H9 (cell line): ENCODE measurements around the gene NEURL1B. TPM values are rescaled to one million over a fixed set of nuclear protein-coding genes. Genes with fewer than 3 reads are reported as not detected.

Experiments
- DNase-seq: peaks from one replicate; pipeline ENCODE4 v3.0.0-alpha.2; 2017
- H2AFZ ChIP-seq: one replicate; pipeline ENCODE4 v1.6.1; 2013; ENCODE audit warnings: mild to moderate bottlenecking, low read length, control low read depth, moderate library complexity
- H2AK5ac ChIP-seq: 2 replicates; pipeline ENCODE4 v1.6.1; 2013; ENCODE audit warnings: low read length, control low read depth, mixed read lengths; ENCODE audit not compliant: insufficient read length
- H2BK120ac ChIP-seq: one replicate; pipeline ENCODE4 v1.6.1; 2013; ENCODE audit warnings: low read depth, mild to moderate bottlenecking, low read length, control low read depth, inconsistent platforms; ENCODE audit not compliant: poor library complexity, severe bottlenecking
- H2BK12ac ChIP-seq: 2 replicates; pipeline ENCODE4 v1.6.1; 2013; ENCODE audit warnings: low read length, control low read depth, mixed read lengths, low read depth; ENCODE audit not compliant: insufficient read length
- H2BK15ac ChIP-seq: 2 replicates; pipeline ENCODE4 v1.6.1; 2013; ENCODE audit warnings: low read depth, low read length, control low read depth
- H2BK20ac ChIP-seq: one replicate; pipeline ENCODE4 v1.6.1; 2013; ENCODE audit warnings: low read depth, mild to moderate bottlenecking, low read length, control low read depth, inconsistent platforms; ENCODE audit not compliant: poor library complexity, severe bottlenecking
- H2BK5ac ChIP-seq: 2 replicates; pipeline ENCODE4 v1.6.1; 2013; ENCODE audit warnings: low read length, control low read depth, mixed read lengths; ENCODE audit not compliant: insufficient read length
- H3K14ac ChIP-seq: 2 replicates; pipeline ENCODE4 v1.6.1; 2013; ENCODE audit warnings: low read length, control low read depth; ENCODE audit not compliant: insufficient read depth
- H3K18ac ChIP-seq: 2 replicates; pipeline ENCODE4 v1.6.1; 2013; ENCODE audit warnings: low read depth, mild to moderate bottlenecking, mixed read lengths, low read length, control low read depth; ENCODE audit not compliant: insufficient read length
- H3K23ac ChIP-seq: 2 replicates; pipeline ENCODE4 v1.6.1; 2013; ENCODE audit warnings: low read length, control low read depth, mixed read lengths, low read depth; ENCODE audit not compliant: insufficient read length
- H3K23me2 ChIP-seq: 2 replicates; pipeline ENCODE4 v1.6.1; 2013; ENCODE audit warnings: low read depth, mild to moderate bottlenecking, mixed read lengths, low read length, control low read depth; ENCODE audit not compliant: insufficient read length, poor library complexity, severe bottlenecking
- H3K27ac ChIP-seq: 2 replicates; pipeline ENCODE4 v1.5.1; 2013; ENCODE audit warnings: low read length, control low read depth, mixed read lengths, low read depth; ENCODE audit not compliant: insufficient read length
- H3K27me3 ChIP-seq: 2 replicates; pipeline ENCODE4 v1.6.1; 2013; ENCODE audit warnings: low read length, control low read depth, inconsistent platforms; ENCODE audit not compliant: insufficient read depth
- H3K4ac ChIP-seq: 2 replicates; pipeline ENCODE4 v1.6.1; 2013; ENCODE audit warnings: low read depth, mild to moderate bottlenecking, control low read depth, inconsistent platforms, low read length, moderate library complexity
- H3K4me1 ChIP-seq: 2 replicates; pipeline ENCODE4 v1.6.1; 2013; ENCODE audit warnings: low read length, control low read depth, inconsistent platforms; ENCODE audit not compliant: insufficient read depth
- H3K4me2 ChIP-seq: 2 replicates; pipeline ENCODE4 v1.6.1; 2013; ENCODE audit warnings: low read length, control low read depth, mixed read lengths; ENCODE audit not compliant: insufficient read length, insufficient read depth
- H3K56ac ChIP-seq: 2 replicates; pipeline ENCODE4 v1.6.1; 2013; ENCODE audit warnings: low read depth, mild to moderate bottlenecking, mixed read lengths, low read length, control low read depth; ENCODE audit not compliant: insufficient read length
- H3K79me1 ChIP-seq: 2 replicates; pipeline ENCODE4 v1.6.1; 2013; ENCODE audit warnings: low read depth, mild to moderate bottlenecking, moderate library complexity, low read length, control low read depth, inconsistent platforms; ENCODE audit not compliant: insufficient read depth, poor library complexity, severe bottlenecking
- H3K79me2 ChIP-seq: 2 replicates; pipeline ENCODE4 v1.6.1; 2013; ENCODE audit warnings: low read length, control low read depth, inconsistent platforms; ENCODE audit not compliant: insufficient read depth
- H3K9ac ChIP-seq: 2 replicates; pipeline ENCODE4 v1.6.1; 2013; ENCODE audit warnings: low read length, control low read depth, mixed read lengths; ENCODE audit not compliant: insufficient read length; ENCODE audit errors: extremely low read depth
- H3K9me3 ChIP-seq: one replicate; pipeline ENCODE4 v1.6.1; 2013; ENCODE audit warnings: low read depth, low read length, inconsistent platforms; ENCODE audit not compliant: control insufficient read depth
- H3T11ph ChIP-seq: one replicate; pipeline ENCODE4 v1.6.1; 2013; ENCODE audit warnings: mild to moderate bottlenecking, low read length, control low read depth, inconsistent platforms
- H4K20me1 ChIP-seq: one replicate; pipeline ENCODE4 v1.6.1; 2013; ENCODE audit not compliant: control insufficient read depth, insufficient read length, insufficient read depth
- H4K5ac ChIP-seq: 2 replicates; pipeline ENCODE4 v1.6.1; 2013; ENCODE audit warnings: low read depth, mild to moderate bottlenecking, mixed read lengths, low read length, control low read depth; ENCODE audit not compliant: insufficient read length
- H4K8ac ChIP-seq: replicated peaks from 2 replicates; pipeline ENCODE4 v1.6.1; 2013; ENCODE audit warnings: low read length, control low read depth, mixed read lengths, low read depth; ENCODE audit not compliant: insufficient read length
- H4K91ac ChIP-seq: 2 replicates; pipeline ENCODE4 v1.6.1; 2013; ENCODE audit warnings: low read depth, mild to moderate bottlenecking, moderate library complexity, mixed read lengths, low read length, control low read depth; ENCODE audit not compliant: insufficient read length
- H3K27ac Mint-ChIP-seq, 3 experiments: 2 replicates in 2 of 3; 3 replicates in 1 of 3; pipeline ENCODE4 v1.8.0; 2020 to 2021; ENCODE audit warnings: mixed read lengths in 3 of 3, mild to moderate bottlenecking in 1 of 3, moderate library complexity in 1 of 3
- H3K27me3 Mint-ChIP-seq: 2 replicates; pipeline ENCODE4 v1.8.0; 2021; ENCODE audit warnings: low read depth, mild to moderate bottlenecking, moderate library complexity, mixed read lengths
- H3K36me3 Mint-ChIP-seq, 3 experiments: 2 replicates in 2 of 3; 3 replicates in 1 of 3; pipeline ENCODE4 v1.8.0; 2020 to 2021; ENCODE audit warnings: low read depth in 3 of 3, mixed read lengths in 3 of 3; ENCODE audit not compliant: insufficient read depth in 1 of 3
- H3K4me1 Mint-ChIP-seq, 2 experiments: 2 replicates each; pipeline ENCODE4 v1.8.0; 2020; ENCODE audit warnings: mixed read lengths in 2 of 2
- H3K4me3 Mint-ChIP-seq, 2 experiments: 2 replicates in 1 of 2; 3 replicates in 1 of 2; pipeline ENCODE4 v1.8.0; 2020 to 2021; ENCODE audit warnings: mild to moderate bottlenecking in 2 of 2, mixed read lengths in 2 of 2, moderate library complexity in 1 of 2
- H3K9me3 Mint-ChIP-seq, 2 experiments: 2 replicates in 1 of 2; 3 replicates in 1 of 2; pipeline ENCODE4 v1.8.0; 2020; ENCODE audit warnings: mild to moderate bottlenecking in 2 of 2, mixed read lengths in 2 of 2, moderate library complexity in 1 of 2
- CTCF ChIP-seq: fragments of 200-600 bp; sonication (generic); conservative IDR thresholded peaks from 3 replicates; pipeline ENCODE4 v1.8.0; 2021; ENCODE audit warnings: antibody characterized with exemption, mild to moderate bottlenecking
- WGBS: extraction: QIAGEN DNeasy Blood & Tissue Kit; methylation state at CpG from one replicate; pipeline ENCODE4 v1.1.7; 2013; ENCODE audit warnings: missing lambda C conversion rate, low lambda C conversion rate, mixed read lengths; ENCODE audit not compliant: insufficient read length; ENCODE audit errors: extremely low coverage; 5-methylcytosine and 5-hydroxymethylcytosine counted together
- total RNA-seq: library from RNA; stranded (reverse); gene quantifications from 2 replicates; pipeline ENCODE4 v1.2.1, GENCODE V29; 2021

The NEURL1B gene
- total RNA-seq, 1 experiment from 2014 or later, result 3.6 TPM

- Histone ChIP-seq H2BK20ac (no peak overlapping the region), H4K8ac (no peak overlapping the region), H3K56ac (no peak overlapping the region), H3K4me2 (no peak overlapping the region), H2AFZ (no peak overlapping the region), H4K20me1 (no peaks in the 10 kb centered on the region), H3K4ac (no peak overlapping the region), H3K14ac (no peak overlapping the region), H2BK5ac (no peak overlapping the region), H2BK120ac (no peak overlapping the region), H3K27me3 (peaks cover 2% of the 10 kb centered on the region; the same call in 1 of the 2 replicates), H3K79me2 (no peaks in the 10 kb centered on the region), H2BK15ac (no peak overlapping the region), H3K18ac (no peak overlapping the region), H3K23ac (no peak overlapping the region), H4K5ac (no peak overlapping the region), H2AK5ac (no peak overlapping the region), H3K27ac (no peak overlapping the region), H3K79me1 (no peaks in the 10 kb centered on the region), H3T11ph (no peak overlapping the region), H3K23me2 (peaks cover 10% of the 10 kb centered on the region), H3K9ac (no peak overlapping the region), H3K9me3 (no peaks in the 10 kb centered on the region), H3K4me1 (peaks cover 7% of the 10 kb centered on the region; the same call in 1 of the 2 replicates), H2BK12ac (no peak overlapping the region), H4K91ac (no peak overlapping the region)
- Mint-ChIP-seq H3K4me1 (peaks cover 62% of the 10 kb centered on the region in 2 experiments), H3K27me3 (peaks cover 46% of the 10 kb centered on the region), H3K27ac (no peak overlapping the region; a peak in 1 of 7 replicates), H3K9me3 (no peaks in the 10 kb centered on the region), H3K4me3 (no peak overlapping the region), H3K36me3 (peaks cover 3 to 6% (median 6%) of the 10 kb centered on the region in 3 experiments; a peak in 6 of 7 replicates)
- DNase-seq, result no peak
- WGBS, result no CpG with 5 or more reads among the region's 6 CpGs
- TF ChIP-seq CTCF, result no peak
Measured at GRCh38 chr5:172644266-172644665, 3.2 kb downstream of the NEURL1B start.
